Measurements from ENCODE around the gene C3orf18. TPM values are rescaled to one million over a fixed set of nuclear protein-coding genes. Genes with fewer than 3 reads are reported as not detected.
"Not testable (repeated sequence)": the region's sequence is repeated elsewhere in the genome, so short reads cannot be mapped to it uniquely, and the experiment has no call there.

C3orf18 gene
- total and polyA plus RNA-seq, 12 donors: 6.6 to 44.3 (median 14.7) TPM

- 26 to 51% (median 36%) methylated on average over 16 to 22 of the region's 22 CpGs for WGBS, 4 donors
- Histone ChIP-seq H3K4me3 (peak overlapping the region in 1 of 4 donors; percentile 12), H3K27me3 (peaks cover 2% of the 10 kb centered on the region), H3K27ac (peak overlapping the region in 2 of 5 donors; percentile 52 to 66), H3K4me1 (replicated peaks in 1 of 2) (no peaks in the 10 kb centered on the region), H3K9me3 (replicated peaks in 1 of 3) (no peaks in the 10 kb centered on the region), H3K36me3 (replicated peaks in 1 of 2) (no peaks in the 10 kb centered on the region)
- intact Hi-C loops (cut with DNase I): loop anchor here in 1 of 2 donors (5.0 kb wide), 1 partner anchor 96 kb away; the partner anchor contains the start of gene CISH
- peak in 4 of 7 donors; percentile 15 to 34 (median 22) for DNase-seq
- no peak for TF ChIP-seq CTCF (IDR thresholded peaks at IDR 0.05)
- TF ChIP-seq POLR2A (IDR thresholded peaks at IDR 0.05): no peak
Measured at GRCh38 chr3:50515565-50516439, 51.7 kb downstream of the C3orf18 start.

DNA sequence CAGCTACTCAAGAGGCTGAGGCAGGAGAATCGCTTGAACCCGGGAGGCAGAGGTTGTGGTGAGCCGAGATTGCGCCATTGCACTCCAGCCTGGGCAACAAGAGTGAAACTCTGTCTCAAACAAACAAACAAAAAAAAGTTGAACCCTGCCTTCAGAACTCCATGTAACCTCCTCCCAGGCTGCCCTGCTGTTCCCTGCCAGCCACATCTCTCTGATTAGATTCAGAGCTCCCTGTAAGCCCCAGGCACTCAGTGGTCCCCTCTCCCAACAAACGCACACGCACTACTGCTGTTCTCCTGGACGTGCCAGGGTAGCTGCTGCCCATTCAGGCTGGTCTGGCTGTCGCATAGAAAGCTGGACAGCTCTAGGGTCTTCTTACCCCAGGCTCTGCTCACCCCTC lies 54.6 kb downstream of the C3orf18 start:
- H3K4me3 ChIP-seq; intact Hi-C loops (cut with DNase I); H3K27me3 ChIP-seq; H3K9me3 ChIP-seq (replicated peaks in 1 of 3); H3K36me3 ChIP-seq (replicated peaks in 1 of 2); DNase-seq; H3K4me1 ChIP-seq (replicated peaks in 1 of 2); H3K27ac ChIP-seq: not testable (repeated sequence)
- WGBS, 4 donors: 79 to 89% (median 86%) methylated on average over 7 to 8 of the region's 8 CpGs

GRCh38 chr3:50512131-50512530 lies 55.4 kb downstream of the C3orf18 start:
- no peak for DNase-seq
- no peak overlapping the region for H3K4me3 ChIP-seq
- H3K4me1 ChIP-seq (replicated peaks in 1 of 2): no peaks in the 10 kb centered on the region
- H3K27me3 ChIP-seq: no peaks in the 10 kb centered on the region
- H3K27ac ChIP-seq: no peak overlapping the region
- WGBS, 4 donors: 86 to 93% (median 90%) methylated on average over 2 to 3 of the region's 3 CpGs
- intact Hi-C loops (cut with DNase I): no loop called here
- H3K36me3 ChIP-seq (replicated peaks in 1 of 2): no peaks in the 10 kb centered on the region
- no peaks in the 10 kb centered on the region for H3K9me3 ChIP-seq (replicated peaks in 1 of 3)
- TF ChIP-seq CTCF (IDR thresholded peaks at IDR 0.05): no peak
- TF ChIP-seq POLR2A (IDR thresholded peaks at IDR 0.05): no peak

- intact Hi-C loops (cut with DNase I): no loop called here
- WGBS, 4 donors: 71 to 79% (median 77%) methylated on average over 2 of the region's 2 CpGs
- H3K27ac ChIP-seq: no peak overlapping the region
- no peaks in the 10 kb centered on the region for H3K27me3 ChIP-seq
- no peaks in the 10 kb centered on the region for H3K4me1 ChIP-seq (replicated peaks in 1 of 2)
- no peaks in the 10 kb centered on the region for H3K36me3 ChIP-seq (replicated peaks in 1 of 2)
- TF ChIP-seq POLR2A (IDR thresholded peaks at IDR 0.05): no peak
- TF ChIP-seq CTCF (IDR thresholded peaks at IDR 0.05): no peak
- no peak for DNase-seq
- no peaks in the 10 kb centered on the region for H3K9me3 ChIP-seq (replicated peaks in 1 of 3)
- H3K4me3 ChIP-seq: no peak overlapping the region
Measured at GRCh38 chr3:50510325-50510724, 57.2 kb downstream of the C3orf18 start.

Measured in adrenal gland (tissue), 12 donors.